ENCODE results near the gene STRN.

STRN gene, protein sequence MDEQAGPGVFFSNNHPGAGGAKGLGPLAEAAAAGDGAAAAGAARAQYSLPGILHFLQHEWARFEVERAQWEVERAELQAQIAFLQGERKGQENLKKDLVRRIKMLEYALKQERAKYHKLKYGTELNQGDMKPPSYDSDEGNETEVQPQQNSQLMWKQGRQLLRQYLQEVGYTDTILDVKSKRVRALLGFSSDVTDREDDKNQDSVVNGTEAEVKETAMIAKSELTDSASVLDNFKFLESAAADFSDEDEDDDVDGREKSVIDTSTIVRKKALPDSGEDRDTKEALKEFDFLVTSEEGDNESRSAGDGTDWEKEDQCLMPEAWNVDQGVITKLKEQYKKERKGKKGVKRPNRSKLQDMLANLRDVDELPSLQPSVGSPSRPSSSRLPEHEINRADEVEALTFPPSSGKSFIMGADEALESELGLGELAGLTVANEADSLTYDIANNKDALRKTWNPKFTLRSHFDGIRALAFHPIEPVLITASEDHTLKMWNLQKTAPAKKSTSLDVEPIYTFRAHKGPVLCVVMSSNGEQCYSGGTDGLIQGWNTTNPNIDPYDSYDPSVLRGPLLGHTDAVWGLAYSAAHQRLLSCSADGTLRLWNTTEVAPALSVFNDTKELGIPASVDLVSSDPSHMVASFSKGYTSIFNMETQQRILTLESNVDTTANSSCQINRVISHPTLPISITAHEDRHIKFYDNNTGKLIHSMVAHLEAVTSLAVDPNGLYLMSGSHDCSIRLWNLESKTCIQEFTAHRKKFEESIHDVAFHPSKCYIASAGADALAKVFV

DNA sequence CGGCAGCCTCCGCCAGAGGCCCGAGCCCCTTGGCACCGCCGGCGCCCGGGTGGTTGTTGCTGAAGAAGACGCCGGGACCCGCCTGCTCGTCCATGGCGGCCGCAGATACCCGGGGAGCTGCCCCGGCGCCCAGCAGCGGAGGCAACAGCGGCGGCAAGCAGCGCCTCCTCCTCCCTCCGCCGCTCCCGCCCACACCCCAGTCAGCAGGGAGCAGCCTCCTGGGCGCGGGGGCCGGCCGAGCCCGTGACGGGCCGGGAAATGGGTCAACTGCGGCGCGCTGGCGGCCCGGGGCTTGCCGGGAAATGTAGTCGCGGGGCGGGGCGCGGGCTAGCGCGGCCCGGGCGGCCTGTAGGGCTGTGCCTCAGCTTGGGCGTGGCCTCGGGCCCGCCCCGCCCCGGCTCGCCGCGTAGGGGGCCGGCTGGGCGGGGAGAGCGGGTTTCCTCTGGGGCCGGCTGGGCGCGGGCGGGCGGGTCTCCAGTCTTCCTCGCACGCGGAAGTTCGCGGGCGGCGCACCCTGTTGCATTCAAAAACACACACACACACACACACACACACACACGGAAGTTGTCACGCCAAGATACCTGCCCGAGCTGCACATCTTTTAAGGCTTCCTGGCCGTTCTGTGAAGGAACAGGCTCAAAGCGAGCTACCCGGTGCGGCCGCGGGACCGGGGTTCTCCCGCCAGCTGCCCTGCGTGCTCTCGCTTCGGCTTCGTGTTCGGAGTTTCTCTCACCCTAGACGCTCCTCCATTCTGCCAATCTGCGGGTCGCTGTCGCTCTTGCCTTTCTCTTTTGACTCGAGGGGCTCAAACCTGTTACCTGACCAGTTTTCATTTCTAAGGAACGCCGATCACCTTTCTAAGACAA, at the start of gene STRN:
TSS of gene STRN (minus strand) at position 167 of the 866 bp plus-strand sequence. CDS start at position 94, 73 bp downstream.
- peak; percentile 69 for DNase-seq (ENCODE audit: low read depth)
- TF ChIP-seq, protein P1, sequence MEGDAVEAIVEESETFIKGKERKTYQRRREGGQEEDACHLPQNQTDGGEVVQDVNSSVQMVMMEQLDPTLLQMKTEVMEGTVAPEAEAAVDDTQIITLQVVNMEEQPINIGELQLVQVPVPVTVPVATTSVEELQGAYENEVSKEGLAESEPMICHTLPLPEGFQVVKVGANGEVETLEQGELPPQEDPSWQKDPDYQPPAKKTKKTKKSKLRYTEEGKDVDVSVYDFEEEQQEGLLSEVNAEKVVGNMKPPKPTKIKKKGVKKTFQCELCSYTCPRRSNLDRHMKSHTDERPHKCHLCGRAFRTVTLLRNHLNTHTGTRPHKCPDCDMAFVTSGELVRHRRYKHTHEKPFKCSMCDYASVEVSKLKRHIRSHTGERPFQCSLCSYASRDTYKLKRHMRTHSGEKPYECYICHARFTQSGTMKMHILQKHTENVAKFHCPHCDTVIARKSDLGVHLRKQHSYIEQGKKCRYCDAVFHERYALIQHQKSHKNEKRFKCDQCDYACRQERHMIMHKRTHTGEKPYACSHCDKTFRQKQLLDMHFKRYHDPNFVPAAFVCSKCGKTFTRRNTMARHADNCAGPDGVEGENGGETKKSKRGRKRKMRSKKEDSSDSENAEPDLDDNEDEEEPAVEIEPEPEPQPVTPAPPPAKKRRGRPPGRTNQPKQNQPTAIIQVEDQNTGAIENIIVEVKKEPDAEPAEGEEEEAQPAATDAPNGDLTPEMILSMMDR (IDR thresholded peaks at IDR 0.05; ENCODE audit: control insufficient read depth, insufficient read depth, low read depth, low read length, missing control alignments): no peak

DNA sequence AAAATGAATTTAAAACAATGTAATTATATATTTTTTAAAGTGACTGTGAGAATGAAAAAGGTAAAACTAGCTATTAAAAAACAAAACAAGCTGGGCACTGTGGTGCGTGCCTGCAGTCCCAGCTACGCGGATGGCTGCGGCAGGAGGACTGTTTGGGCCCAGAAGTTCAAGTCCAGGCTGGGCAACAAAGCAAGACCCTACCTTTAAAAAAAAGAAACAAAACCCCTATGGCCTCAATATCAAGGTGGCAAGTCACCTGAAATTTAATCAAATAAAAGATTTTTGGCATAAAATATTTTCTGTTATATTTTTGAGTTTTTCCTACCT, 46.9 kb upstream of the STRN start:
- no peak overlapping the region for H3K4me3 ChIP-seq (ENCODE audit: control insufficient read depth, low read depth, low read length)
- TF ChIP-seq, protein P1 (IDR thresholded peaks at IDR 0.05; ENCODE audit: control insufficient read depth, insufficient read depth, low read depth, low read length, missing control alignments): no peak

More for the DNA sequence above, at the start of gene STRN:
- peak within 1 kb of the TSS; percentile 84 for H3K4me3 ChIP-seq (ENCODE audit: control insufficient read depth, low read depth, low read length)

DNA sequence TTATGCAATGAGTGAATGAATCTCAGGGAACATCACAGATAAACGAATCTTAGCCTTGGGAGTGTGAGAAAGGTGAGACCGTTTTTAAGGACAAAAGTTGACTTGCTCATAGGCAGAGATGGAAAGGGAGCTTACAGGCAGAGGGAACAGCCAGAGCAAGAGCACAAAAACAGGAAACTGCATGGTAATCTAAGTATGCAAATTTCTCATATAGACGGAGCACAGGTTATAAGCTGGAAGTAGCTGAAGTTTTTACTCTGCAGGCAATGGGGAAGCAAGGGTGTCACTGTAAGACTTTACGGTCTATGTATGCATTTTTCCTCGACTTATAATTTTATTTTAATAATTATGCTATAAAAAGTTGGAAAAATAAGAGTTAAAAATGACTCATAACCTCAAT, 44.8 kb upstream of the STRN start:
- no peak overlapping the region for H3K4me3 ChIP-seq (ENCODE audit: control insufficient read depth, low read depth, low read length)
- TF ChIP-seq, protein P1 (IDR thresholded peaks at IDR 0.05; ENCODE audit: control insufficient read depth, insufficient read depth, low read depth, low read length, missing control alignments): no peak
- DNase-seq (ENCODE audit: low read depth): no peak

More for the DNA sequence above, 46.9 kb upstream of the STRN start:
- DNase-seq (ENCODE audit: low read depth): no peak

DNA sequence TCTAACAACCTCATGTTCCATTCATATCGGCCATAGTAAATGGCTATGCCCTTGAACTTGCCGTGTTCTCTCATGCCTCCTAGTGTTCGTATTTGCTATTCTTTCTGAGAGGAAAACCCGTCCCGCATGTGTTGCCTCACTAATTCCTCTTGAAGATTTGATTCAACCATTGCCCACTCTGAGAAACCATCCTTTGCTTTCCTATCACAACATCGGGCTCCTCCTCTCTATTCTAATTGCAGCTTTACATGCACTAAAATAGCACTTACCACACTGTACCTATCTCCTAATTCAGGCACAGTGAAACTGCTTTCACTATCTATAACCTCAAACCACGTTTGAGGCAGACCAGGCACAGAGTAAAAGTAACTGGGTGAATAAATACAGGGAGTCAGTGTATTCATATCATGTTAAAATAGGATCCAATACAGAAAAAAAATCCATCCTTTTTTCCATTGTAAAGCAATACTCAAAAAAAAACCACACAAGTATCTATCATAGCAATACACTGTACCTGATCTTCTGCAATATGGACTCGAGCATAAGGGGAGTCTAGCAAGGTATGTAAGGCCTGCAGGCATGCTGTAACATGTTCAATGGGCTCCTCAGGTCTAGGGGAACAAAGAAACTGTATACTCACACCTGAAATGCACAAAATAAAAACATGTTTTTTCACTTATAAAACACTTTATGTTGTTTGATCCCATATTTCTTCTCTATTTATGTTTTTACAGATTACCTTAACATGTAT, 39.0 kb upstream of the STRN start:
- TF ChIP-seq, protein P1 (IDR thresholded peaks at IDR 0.05; ENCODE audit: control insufficient read depth, insufficient read depth, low read depth, low read length, missing control alignments): peak; percentile 33
- DNase-seq (ENCODE audit: low read depth): no peak
- no peak overlapping the region for H3K4me3 ChIP-seq (ENCODE audit: control insufficient read depth, low read depth, low read length)

DNA sequence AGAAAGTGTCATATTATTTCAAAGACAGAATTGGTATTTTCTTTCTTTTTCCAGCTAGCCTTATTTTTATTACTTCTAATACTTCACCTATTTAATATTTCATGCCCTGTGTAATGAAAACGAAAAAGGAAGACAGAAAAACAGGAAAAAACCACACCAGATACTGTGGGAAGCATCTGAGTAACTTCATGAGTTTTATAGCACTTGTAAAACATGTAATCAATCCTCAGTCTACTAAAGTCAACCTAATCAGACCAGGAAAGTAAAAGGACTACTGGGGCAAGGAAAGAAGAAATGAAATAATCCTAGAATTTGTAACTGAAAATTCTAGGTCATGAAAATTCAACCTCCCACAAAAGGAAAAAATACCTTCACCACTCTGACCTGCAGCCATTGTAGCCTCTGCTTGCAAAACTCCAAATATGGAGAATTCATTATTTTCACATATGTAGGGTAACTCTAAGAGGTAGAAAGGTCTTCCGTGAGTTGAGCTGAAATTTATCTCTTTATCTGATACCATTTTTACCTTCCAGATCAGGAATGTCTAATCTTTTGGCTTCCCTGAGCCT, 34.7 kb upstream of the STRN start:
- no peak overlapping the region for H3K4me3 ChIP-seq (ENCODE audit: control insufficient read depth, low read depth, low read length)
- TF ChIP-seq, protein P1 (IDR thresholded peaks at IDR 0.05; ENCODE audit: control insufficient read depth, insufficient read depth, low read depth, low read length, missing control alignments): no peak
- no peak for DNase-seq (ENCODE audit: low read depth)
